Non-pigmented ciliary epithelial cell (primary cell): Measurements from ENCODE around the gene WDFY4.

Experiments
- DNase-seq: peaks from one replicate; pipeline ENCODE4 v3.0.0-alpha.2; 2010; ENCODE audit warnings: low read depth

WDFY4 gene

GRCh38 chr10:48714088-48714487 lies 29.4 kb downstream of the WDFY4 start:
- DNase-seq: no peak

GRCh38 chr10:48716416-48716815 lies 31.7 kb downstream of the WDFY4 start:
- DNase-seq: no peak

DNA sequence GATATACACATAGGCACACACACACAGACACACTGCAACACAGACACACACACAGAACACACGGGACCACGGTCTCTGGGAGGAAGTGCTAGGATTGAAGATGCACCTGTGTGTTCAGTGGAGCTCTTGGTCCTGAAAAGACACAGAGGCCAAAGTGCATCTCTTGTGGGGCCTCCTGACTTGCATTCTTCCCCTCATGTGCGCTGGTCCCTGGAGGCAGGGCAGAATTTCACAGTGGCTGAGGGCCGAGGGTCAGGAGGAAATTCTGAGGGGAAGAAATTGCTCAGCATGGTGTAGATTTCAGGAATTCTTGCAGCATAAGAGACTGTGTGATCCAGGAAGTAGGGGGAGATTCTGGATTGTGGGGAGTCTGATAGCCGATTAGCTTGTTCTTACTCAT lies 35.9 kb downstream of the WDFY4 start:
- DNase-seq: no peak

DNA sequence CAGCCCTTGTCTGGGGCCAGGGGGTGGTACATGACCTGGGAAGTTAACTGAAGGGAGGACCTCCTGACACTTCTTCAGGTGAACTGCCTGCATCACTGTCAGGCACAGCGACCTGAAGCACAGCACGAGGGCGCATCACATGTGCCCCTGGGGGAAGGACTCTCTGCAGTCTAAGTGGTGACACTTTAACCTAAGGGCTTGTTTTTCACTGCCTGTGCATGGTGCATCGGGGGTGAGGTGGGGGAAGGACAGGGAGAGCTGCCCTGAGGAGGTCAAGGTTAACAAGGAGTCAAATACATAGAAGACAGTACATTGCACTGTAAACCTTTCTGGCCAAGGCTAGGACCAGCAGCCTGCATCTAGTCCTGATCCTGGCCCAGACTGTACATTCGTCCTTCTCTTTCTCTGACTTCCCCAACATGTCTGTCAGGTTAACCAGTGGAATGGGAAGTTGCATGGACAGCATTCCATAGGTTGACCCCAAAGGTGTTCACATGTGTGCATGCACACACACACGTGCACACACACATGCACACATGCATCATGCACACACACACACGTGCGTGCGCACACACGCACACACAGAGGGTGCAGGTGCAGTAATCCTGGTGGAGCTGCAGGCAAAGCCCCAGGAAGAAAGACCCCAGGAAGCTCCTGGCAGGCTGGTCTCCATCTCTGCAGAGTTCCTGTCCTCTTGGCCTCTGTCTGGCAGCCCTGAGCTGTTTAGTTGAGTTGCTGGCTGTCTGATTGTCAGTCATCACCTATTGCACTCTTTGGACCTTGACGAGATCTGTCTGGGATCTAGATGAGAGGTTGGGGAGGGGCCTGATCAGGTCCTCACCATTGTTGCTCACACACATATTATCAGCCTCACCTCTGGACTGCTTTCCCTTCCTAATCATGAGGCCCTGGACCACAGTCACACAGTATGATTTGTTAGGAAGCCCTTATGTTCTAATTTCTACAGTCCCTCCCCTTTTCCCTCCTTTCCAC lies 37.8 kb downstream of the WDFY4 start:
- DNase-seq: no peak

DNA sequence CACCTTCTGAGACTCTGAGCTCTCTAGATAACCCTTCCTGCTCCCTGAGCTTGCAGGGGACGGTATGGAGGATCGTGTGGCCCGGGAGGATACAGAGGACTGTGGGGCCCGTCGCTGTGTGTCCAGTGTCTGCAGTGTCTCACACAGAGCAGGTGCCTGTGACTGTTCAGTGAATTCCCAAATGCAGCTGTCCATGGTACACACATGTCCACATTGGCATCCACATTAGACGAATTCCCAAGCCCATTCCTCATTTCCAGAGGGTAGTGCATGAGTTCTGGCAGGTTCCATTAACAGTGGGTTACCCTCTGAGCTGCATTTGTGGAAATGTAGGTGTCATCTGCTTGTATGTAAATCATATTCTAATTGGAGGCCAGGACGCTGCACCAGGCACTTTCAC lies 39.5 kb downstream of the WDFY4 start:
- DNase-seq: no peak

GRCh38 chr10:48725708-48726107 lies 41.0 kb downstream of the WDFY4 start:
- no peak for DNase-seq

DNA sequence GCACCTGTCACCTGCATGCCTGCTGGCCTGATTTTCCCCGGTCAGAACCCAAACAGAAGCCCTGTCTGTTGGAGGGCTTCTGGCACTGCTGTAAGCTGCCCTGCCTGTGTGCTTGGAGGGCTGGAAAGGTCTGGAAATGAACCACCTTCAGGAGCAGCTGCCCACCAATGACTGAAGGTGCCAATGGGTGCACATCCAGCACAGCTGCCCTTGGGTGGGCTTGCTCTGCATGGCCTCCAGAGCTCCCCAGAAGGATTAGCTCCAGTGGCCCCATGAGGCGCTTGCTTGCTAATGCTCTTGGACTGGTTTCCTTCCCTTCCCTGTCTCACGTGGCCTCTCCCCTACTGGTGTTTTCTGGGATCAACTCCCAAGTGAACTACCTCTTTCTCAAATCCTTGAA lies 43.2 kb downstream of the WDFY4 start:
- no peak for DNase-seq

DNA sequence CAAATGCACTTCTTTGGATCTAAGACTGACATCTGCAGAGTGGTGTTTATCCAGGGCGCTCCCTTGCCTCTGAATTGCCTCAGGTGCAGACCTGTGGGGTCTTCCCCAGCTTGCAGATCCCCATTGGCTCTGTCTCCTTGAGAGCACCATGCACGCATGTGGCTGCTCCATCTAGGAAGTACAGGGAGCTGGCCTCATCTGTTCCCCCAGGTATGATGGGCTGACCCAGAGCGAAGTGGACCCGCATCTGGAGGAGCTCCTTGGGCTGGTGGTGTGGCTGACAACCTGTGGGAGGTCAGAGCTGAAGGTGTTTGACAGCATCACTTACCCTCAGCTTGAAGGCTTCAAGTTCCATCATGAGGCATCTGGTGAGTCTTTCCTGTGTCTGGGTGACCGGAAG lies 44.5 kb downstream of the WDFY4 start:
- DNase-seq: no peak

DNA sequence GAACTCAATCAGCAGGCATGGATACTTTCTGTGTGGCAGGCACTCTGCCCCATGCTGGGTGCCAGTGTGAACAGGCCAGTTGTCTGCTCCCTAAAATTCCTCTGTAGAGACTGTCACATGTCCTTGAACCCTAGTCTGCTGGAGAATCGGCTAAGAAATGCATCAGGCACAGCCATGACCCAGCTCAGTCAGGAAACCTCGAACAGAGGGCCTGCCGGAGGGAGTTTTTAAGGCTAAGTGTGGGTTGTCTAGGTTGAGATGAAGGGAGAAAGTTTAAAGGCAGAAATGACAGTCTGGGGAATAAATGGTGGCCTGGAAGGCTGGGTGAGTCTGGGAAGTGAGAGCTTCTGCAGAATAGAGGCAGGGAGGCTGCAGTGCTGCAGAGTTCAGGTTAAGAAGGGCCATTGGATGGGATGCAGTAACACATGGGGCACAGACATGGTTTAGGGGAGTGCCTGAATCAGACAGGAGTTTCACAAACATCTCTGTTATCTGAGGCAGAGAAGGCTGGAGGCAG lies 45.3 kb downstream of the WDFY4 start:
- DNase-seq: no peak

DNA sequence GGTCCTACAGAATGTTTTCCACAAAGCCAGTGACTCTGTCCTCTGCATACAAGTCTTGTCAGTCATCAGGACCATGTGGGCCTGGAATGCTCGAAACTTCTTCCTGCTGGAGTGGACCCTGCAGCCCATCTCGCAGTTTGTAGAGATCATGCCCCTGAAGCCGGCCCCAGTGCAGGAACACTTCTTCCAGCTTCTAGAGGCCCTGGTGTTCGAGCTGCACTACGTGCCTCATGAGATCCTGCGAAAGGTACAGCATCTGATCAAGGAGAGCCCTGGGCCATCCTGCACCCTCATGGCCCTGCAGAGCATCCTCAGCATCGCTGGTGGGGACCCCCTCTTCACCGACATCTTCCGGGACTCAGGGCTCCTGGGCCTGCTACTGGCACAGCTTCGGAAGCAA lies 46.5 kb downstream of the WDFY4 start:
- no peak for DNase-seq

DNA sequence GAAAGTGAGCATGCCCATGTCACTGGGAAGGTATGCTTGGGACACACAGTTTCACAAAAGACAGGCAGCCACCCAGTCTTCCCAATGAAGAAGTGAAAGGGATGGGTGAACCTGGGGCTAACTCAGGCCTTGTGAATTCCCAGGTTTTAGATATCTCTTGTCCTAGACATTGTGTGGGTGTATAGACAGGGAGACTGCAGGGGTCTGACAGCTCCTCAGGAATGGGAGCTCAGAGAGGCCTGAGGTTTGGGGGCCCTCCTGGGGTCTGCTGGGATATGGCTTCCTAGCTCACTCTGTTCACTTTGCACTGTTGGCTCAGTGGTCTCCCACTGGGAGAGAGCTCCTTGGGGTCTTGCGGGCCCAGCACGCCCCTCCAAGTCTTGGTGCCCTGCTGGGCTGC lies 47.0 kb downstream of the WDFY4 start:
- no peak for DNase-seq

- no peak for DNase-seq
These were observed 48.7 kb downstream of the WDFY4 start for GRCh38 chr10:48733329-48733728.

DNA sequence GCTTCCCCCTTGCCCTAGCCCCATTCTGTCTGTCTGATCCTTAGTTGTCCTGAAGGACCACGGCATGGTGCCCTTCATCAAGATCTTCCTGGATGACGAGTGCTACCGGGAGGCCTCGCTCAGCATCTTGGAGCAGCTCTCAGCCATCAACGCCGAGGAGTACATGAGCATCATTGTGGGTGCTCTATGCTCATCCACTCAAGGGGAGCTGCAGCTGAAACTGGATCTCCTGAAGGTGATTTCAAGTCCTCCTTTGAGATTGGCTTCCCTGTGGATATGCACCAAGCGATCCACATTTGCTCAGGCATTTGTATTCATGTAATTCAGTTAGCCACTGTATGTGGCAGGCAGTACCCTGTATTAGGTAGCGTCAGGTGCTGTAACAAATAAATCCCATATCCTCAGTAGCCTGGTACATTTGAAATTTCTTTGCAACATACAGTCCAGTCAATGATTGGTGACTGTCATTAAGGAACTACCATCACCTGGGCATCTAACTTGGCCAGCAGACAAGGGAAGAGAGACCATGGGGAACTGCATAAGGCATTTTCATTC lies 51.2 kb downstream of the WDFY4 start:
- no peak for DNase-seq

DNA sequence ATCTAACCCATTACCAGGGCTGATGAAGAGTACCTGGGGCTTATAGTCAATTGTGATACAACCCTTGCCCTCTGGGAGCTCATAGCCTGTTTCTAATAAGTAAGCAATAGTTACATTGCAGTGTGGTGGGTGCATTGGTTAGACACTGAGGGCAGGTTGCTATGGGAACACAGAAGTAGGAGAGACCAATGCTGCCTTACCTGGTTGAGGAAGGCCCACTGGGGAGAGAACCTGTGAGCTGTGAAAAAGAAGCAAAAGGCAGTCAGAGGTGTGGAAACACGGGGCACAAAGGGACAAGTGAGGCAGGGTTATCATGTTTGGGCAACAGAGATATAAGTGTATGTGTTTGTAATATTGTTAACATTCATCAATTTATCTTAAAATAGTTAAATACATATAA lies 51.9 kb downstream of the WDFY4 start:
- no peak for DNase-seq

DNA sequence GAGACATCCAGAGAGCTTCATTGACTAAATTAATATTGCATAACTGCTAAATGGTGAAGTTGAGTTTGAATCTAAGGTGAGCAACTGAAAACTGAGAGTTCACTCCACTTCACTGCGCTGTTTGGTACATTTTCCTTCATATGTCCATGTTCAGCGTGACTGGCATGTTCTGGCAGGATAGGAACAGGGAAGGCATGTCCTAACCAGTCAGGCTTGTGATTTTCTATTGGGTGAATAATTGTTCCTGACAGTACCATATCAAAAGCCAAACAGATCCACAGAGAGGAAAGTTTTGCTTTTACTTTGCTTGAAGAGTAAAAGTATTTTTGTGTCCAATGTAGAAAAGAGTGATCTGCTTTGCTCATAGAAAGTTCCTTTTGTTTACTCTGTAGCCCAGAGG lies 53.2 kb downstream of the WDFY4 start:
- no peak for DNase-seq

- no peak for DNase-seq
These were observed 54.5 kb downstream of the WDFY4 start for GRCh38 chr10:48739170-48739569.

DNA sequence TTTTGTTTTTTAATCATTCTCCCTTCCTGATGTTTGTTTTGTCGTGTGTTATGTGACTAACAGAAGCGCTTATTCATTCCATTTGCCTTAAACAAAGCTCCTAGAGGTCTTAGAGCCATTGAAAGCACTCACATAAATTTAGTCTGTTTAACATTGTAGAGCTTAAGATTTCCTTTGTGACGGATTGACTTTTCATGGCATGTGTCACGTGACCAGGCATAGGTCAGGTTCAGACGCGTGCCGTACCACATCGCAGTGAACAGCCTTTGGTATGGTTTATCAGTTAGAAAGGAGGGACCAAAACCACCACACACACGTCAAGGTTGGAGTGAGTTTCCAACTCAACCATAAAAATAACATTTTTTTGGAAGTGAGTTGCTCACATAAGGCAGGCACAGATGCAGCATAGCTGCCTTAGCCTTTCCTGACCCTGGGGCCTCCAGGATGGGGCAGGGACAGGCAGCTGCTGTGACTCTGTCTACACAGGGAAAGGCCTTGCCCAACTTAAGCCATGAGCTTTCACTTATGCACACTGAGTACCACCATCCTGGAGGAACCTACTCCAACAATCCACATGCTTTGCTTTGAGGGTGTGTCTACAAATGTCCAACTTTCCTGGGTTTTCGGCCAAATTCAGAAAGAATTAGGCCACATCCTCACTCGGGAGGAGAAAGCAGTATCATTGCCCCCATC lies 55.5 kb downstream of the WDFY4 start:
- no peak for DNase-seq

DNA sequence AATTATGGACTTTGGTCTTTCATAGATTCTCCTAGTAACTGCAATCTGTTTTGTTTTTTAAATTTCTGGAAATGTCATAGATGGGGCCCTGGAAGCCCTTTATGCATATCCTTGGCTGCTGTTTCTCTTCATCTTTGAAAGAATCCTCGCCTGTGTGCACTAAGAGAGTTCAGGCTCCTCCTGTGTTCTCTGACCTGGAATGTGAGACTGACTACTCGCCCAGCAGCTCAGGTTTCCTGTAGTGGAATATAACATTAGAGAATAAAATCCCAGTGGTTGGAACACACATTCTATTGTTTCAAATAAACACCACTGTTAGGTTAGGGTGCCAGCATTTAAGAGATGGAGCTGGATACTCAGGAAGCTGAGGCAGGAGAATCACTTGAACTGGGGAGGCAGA lies 56.3 kb downstream of the WDFY4 start:
- DNase-seq: no peak

GRCh38 chr10:48742891-48743860 lies 58.5 kb downstream of the WDFY4 start:
- DNase-seq: no peak

DNA sequence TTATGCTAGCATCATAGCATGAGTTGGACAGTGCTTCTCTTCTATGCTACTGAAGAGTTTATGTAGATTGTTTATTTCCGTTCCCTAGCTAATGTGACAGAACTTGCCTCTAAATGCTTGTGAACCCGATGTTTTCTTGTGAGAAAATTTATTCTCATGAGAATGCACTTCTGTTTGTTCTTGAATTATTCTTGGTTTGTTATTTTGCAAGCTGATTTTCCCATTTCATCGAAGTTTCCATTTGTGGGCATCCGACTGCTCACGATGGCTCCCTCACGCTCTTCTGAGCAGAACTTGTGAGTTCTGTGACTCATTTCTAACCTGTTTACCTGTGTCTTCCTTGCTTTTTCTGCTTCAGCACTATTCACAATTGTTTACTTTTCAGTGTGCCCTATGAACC lies 59.9 kb downstream of the WDFY4 start:
- DNase-seq: no peak

- DNase-seq: no peak
These were observed 61.1 kb downstream of the WDFY4 start for GRCh38 chr10:48745662-48746245.
